Neural crest cell (in vitro differentiated cells): ENCODE data around the gene SNX20. TPM values are rescaled to one million over a fixed set of nuclear protein-coding genes. Genes with fewer than 3 reads are reported as not detected.

Source experiments
- DNase-seq: peaks from one replicate; pipeline ENCODE4 v3.0.0; 2021; ENCODE audit warnings: low read depth, mixed read lengths, low spot score
- H3K27ac Mint-ChIP-seq: one replicate; pipeline ENCODE4 v1.8.0; 2021; ENCODE audit warnings: mild to moderate bottlenecking, mixed read lengths; ENCODE audit not compliant: unreplicated experiment
- H3K27me3 Mint-ChIP-seq: 2 replicates; pipeline ENCODE4 v1.8.0; 2021; ENCODE audit warnings: low read depth, mild to moderate bottlenecking, mixed read lengths
- H3K36me3 Mint-ChIP-seq: 2 replicates; pipeline ENCODE4 v1.8.0; 2021; ENCODE audit warnings: low read depth, mild to moderate bottlenecking, mixed read lengths
- H3K4me1 Mint-ChIP-seq: 2 replicates; pipeline ENCODE4 v1.8.0; 2021; ENCODE audit warnings: mixed read lengths
- H3K4me3 Mint-ChIP-seq: one replicate; pipeline ENCODE4 v1.8.0; 2021; ENCODE audit warnings: mild to moderate bottlenecking, mixed read lengths
- H3K9me3 Mint-ChIP-seq: 2 replicates; pipeline ENCODE4 v1.8.0; 2021; ENCODE audit warnings: mixed read lengths
- total RNA-seq: library from RNA; stranded (reverse); gene quantifications from 2 replicates; pipeline ENCODE4 v1.2.1, GENCODE V29; 2021
- TF ChIP-seq, protein P1 (sequence below): fragments of 200-600 bp; sonication (generic); conservative IDR thresholded peaks from 2 replicates; pipeline ENCODE4 v1.5.0; 2021; ENCODE audit warnings: antibody characterized with exemption, mild to moderate bottlenecking

Gene SNX20
- total RNA-seq, 1 donor from 2014 or later, result not detected

DNA sequence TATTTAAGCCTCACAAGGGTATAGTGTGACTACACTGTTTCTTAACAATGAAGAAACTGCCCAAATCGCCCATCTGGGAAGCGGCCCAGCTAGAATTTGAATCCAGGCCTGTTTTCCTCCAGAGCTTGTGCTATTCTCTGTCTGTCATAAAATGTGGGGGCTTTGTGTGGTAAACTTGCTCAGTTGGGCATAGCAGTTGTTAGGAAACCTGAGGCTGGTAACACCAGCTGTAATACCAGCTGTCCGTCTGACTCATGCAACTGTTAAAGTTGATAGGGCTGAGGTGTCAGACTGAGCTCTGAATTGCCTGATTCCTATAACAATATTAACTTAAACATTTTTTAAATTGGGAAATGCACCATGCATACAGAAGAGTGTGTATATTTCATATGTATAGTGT is 21.6 kb upstream of the SNX20 start:
- TF ChIP-seq, protein P1, sequence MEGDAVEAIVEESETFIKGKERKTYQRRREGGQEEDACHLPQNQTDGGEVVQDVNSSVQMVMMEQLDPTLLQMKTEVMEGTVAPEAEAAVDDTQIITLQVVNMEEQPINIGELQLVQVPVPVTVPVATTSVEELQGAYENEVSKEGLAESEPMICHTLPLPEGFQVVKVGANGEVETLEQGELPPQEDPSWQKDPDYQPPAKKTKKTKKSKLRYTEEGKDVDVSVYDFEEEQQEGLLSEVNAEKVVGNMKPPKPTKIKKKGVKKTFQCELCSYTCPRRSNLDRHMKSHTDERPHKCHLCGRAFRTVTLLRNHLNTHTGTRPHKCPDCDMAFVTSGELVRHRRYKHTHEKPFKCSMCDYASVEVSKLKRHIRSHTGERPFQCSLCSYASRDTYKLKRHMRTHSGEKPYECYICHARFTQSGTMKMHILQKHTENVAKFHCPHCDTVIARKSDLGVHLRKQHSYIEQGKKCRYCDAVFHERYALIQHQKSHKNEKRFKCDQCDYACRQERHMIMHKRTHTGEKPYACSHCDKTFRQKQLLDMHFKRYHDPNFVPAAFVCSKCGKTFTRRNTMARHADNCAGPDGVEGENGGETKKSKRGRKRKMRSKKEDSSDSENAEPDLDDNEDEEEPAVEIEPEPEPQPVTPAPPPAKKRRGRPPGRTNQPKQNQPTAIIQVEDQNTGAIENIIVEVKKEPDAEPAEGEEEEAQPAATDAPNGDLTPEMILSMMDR, result no peak
- peaks cover 10% of the 10 kb centered on the region for H3K4me1 Mint-ChIP-seq
- H3K36me3 Mint-ChIP-seq, result peaks cover 9% of the 10 kb centered on the region
- H3K9me3 Mint-ChIP-seq, result peaks cover 9% of the 10 kb centered on the region
- no peak for DNase-seq
- H3K27ac Mint-ChIP-seq, result no peak overlapping the region
- peaks cover 5% of the 10 kb centered on the region for H3K27me3 Mint-ChIP-seq
- H3K4me3 Mint-ChIP-seq, result no peak overlapping the region

- no peak for DNase-seq
- Mint-ChIP-seq H3K4me3 (no peak overlapping the region), H3K9me3 (peaks cover 4% of the 10 kb centered on the region), H3K27ac (no peak overlapping the region), H3K27me3 (peaks cover 4% of the 10 kb centered on the region), H3K4me1 (peaks cover 27% of the 10 kb centered on the region), H3K36me3 (peaks cover 6% of the 10 kb centered on the region)
- TF ChIP-seq, protein P1, result no peak
These were observed 18.4 kb upstream of the SNX20 start for GRCh38 chr16:50699326-50700159.

- TF ChIP-seq, protein P1, result no peak
- no peak for DNase-seq
- Mint-ChIP-seq H3K36me3 (no peaks in the 10 kb centered on the region), H3K4me1 (peaks cover 27% of the 10 kb centered on the region), H3K27me3 (peaks cover 13% of the 10 kb centered on the region), H3K27ac (no peak overlapping the region), H3K4me3 (no peak overlapping the region), H3K9me3 (no peaks in the 10 kb centered on the region)
These were observed 17.0 kb upstream of the SNX20 start for GRCh38 chr16:50697881-50698767.

DNA sequence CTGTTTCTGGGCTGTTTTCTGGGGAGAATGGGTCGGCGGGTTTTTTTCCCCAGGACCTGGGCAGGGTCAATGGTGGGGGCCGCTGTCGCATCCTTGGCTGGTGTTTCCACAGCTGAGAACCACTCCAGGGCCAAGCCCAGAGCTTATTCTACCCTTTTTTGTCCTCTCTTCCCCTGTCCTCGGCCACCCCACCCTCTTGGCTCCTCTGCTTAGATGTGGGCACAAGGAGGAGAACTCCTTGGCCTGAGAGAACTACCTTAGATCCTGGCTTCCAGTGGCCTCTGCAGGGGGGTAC is 16.3 kb upstream of the SNX20 start:
- Mint-ChIP-seq H3K27ac (no peak overlapping the region), H3K4me1 (peaks cover 32% of the 10 kb centered on the region), H3K4me3 (no peak overlapping the region), H3K36me3 (no peaks in the 10 kb centered on the region), H3K9me3 (no peaks in the 10 kb centered on the region), H3K27me3 (peaks cover 20% of the 10 kb centered on the region)
- TF ChIP-seq, protein P1, result no peak
- no peak for DNase-seq

DNA sequence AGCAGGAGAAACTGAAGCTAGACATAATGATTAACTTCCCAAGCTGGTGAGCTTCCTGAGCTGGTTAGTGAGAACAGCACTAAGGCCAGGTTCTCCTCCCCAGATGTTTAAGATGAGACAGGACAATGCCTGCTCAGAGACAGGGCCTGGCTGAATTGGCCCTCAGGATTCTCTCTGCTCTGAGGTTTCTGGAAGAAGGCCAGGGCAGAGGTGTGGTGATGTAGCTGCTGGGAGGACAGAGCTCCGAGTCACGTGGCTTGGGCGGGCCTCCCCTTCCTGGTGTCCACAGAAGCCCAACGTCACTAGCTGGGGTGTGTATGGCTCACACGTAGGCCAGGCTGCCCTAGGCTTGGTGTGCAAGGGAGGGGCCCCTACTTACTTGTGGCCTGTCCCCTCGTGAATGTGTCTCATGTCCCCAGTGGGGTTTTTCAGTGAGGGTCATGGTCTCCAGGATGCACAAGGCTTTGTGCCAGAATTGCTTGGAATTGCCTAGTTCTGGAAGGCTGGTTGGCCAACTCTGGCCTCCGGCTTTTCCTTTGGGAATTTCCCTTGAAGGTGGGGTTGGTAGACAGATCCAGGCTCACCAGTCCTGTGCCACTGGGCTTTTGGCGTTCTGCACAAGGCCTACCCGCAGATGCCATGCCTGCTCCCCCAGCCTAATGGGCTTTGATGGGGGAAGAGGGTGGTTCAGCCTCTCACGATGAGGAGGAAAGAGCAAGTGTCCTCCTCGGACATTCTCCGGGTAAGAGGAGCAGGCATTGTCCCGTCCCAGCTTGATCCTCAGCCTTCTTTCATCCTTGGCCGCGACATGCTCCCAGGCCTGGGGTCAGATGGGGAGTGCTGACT is 15.7 kb upstream of the SNX20 start:
- TF ChIP-seq, protein P1, result no peak
- Mint-ChIP-seq H3K27me3 (peaks cover 23% of the 10 kb centered on the region), H3K4me3 (no peak overlapping the region), H3K27ac (no peak overlapping the region), H3K36me3 (no peaks in the 10 kb centered on the region), H3K4me1 (peaks cover 34% of the 10 kb centered on the region), H3K9me3 (no peaks in the 10 kb centered on the region)
- no peak for DNase-seq
